ENCODE results near the gene F8. TPM values are rescaled to one million over a fixed set of nuclear protein-coding genes. Genes with fewer than 3 reads are reported as not detected.

F8 gene
- total RNA-seq, 1 experiment from 2014 or later, result 0.91 TPM

DNA sequence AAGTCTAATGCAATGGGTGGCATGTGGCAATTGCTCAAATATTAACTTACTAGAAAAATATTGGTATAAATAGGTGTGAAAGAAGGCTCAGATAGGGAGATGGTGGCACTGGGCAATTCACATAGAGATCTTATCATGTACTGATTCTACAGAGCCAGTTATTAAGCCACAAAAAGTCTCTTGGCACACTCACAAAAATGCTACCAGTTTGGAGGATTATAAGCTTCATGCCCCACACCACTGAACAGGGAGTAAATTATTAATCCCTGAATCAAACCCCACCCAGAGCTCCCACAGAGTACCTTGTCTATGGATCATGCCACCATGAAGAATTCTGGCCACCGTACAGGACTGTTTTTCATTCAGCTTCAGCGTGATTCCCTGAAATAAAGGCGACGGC, 231.1 kb downstream of the F8 start:
- no TSS peak for BruUV-seq (replicated peaks)
- ChIA-PET CTCF (no interaction called here), POLR2A (ENCODE audit: unreplicated experiment) (interaction anchor here (0.5 kb wide), 1 partner anchor 272 kb away, joined by 3 read pairs; no protein-coding TSS in a partner anchor)
- no peaks in the 10 kb centered on the region for H3K27me3 ChIP-seq (ENCODE audit: low read length)
- H3K4me1 ChIP-seq (ENCODE audit: insufficient read depth, low read length), result peaks cover 7% of the 10 kb centered on the region; the same call in 1 of the 2 replicates
- no peak overlapping the region for H3K27ac ChIP-seq (ENCODE audit: low read length)
- no peak for ATAC-seq
- H3K4me3 ChIP-seq (ENCODE audit: low read length), result no peak overlapping the region
- DNase-seq, result no peak
- no peaks in the 10 kb centered on the region for H3K79me2 ChIP-seq (ENCODE audit: low read length)
- no peak overlapping the region for H2AFZ ChIP-seq (ENCODE audit: low read length)
- no peak overlapping the region for H3K4me2 ChIP-seq (ENCODE audit: low read length)
- no peaks in the 10 kb centered on the region for H3K36me3 ChIP-seq (ENCODE audit: low read depth, low read length)
- H3K9me3 ChIP-seq (ENCODE audit: low read length), result no peaks in the 10 kb centered on the region
- no peaks in the 10 kb centered on the region for H4K20me1 ChIP-seq (ENCODE audit: low read length)
- intact Hi-C loops (cut with micrococcal nuclease), result no loop called here
- H3K9me2 ChIP-seq (replicated peaks; ENCODE audit: low read length), result no peaks in the 10 kb centered on the region
- TF ChIP-seq, protein P1, sequence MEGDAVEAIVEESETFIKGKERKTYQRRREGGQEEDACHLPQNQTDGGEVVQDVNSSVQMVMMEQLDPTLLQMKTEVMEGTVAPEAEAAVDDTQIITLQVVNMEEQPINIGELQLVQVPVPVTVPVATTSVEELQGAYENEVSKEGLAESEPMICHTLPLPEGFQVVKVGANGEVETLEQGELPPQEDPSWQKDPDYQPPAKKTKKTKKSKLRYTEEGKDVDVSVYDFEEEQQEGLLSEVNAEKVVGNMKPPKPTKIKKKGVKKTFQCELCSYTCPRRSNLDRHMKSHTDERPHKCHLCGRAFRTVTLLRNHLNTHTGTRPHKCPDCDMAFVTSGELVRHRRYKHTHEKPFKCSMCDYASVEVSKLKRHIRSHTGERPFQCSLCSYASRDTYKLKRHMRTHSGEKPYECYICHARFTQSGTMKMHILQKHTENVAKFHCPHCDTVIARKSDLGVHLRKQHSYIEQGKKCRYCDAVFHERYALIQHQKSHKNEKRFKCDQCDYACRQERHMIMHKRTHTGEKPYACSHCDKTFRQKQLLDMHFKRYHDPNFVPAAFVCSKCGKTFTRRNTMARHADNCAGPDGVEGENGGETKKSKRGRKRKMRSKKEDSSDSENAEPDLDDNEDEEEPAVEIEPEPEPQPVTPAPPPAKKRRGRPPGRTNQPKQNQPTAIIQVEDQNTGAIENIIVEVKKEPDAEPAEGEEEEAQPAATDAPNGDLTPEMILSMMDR (conservative IDR thresholded peaks at IDR 0.05; ENCODE audit: low read depth, low read length), result no peak
- TF ChIP-seq EZH2phosphoT487 (IDR thresholded peaks at IDR 0.05; ENCODE audit: borderline replicate concordance, low read length) (no peak), EZH2 (IDR thresholded peaks at IDR 0.05; ENCODE audit: low read length, unreplicated experiment) (no peak)
- H3F3A ChIP-seq (ENCODE audit: low read length, unreplicated experiment), result no peaks in the 10 kb centered on the region
- H3K9ac ChIP-seq (ENCODE audit: low read length), result no peak overlapping the region

Small RNA genes within 50 kb of the gene (microRNA-seq; reads per million reads assigned to microRNA genes)
- gene MIR1184-1 (ENCODE audit: unreplicated experiment), result not detected

Other genes starting within 250 kb of the F8 start
- gene MPP1, start 217.2 kb downstream of the F8 start, total RNA-seq (2014; rRNA removed), result 18.3 and 18.8 TPM in 2 replicates
- not detected in 2 replicates for gene SMIM9, start 188.1 kb downstream of the F8 start, total RNA-seq (2014; rRNA removed)
- gene F8A1, start 136.4 kb downstream of the F8 start, total RNA-seq (2014; rRNA removed), result 13.6 and 16.8 TPM in 2 replicates
- gene FUNDC2, start 4.1 kb upstream of the F8 start, total RNA-seq (2014; rRNA removed), result 75.0 and 80.7 TPM in 2 replicates
- 20.7 and 31.9 TPM in 2 replicates for gene CMC4, start 48.4 kb upstream of the F8 start, total RNA-seq (2014; rRNA removed)
- gene MTCP1, start 48.4 kb upstream of the F8 start, total RNA-seq (2014; rRNA removed), result 6.6 and 17.9 TPM in 2 replicates
- gene BRCC3, start 48.8 kb upstream of the F8 start, total RNA-seq (2014; rRNA removed), result 18.0 and 19.7 TPM in 2 replicates
- 80.6 and 86.2 TPM in 2 replicates for gene VBP1, start 193.7 kb upstream of the F8 start, total RNA-seq (2014; rRNA removed)
- gene RAB39B, start 241.8 kb upstream of the F8 start, total RNA-seq (2014; rRNA removed), result 0.04 TPM in 1 of 2 replicates, not detected in the other